Spleen (tissue), 7 donors: Measurements from ENCODE around the gene MYO15A.

Experiments
- POLR2A ChIP-seq, 3 donors: fragments of 450-650 bp; IDR thresholded peaks; one replicate each; pipeline ENCODE4 v1.5.1; 2017; ENCODE audit warnings: antibody characterized with exemption in 3 of 3, mild to moderate bottlenecking in 1 of 3
- TF ChIP-seq, protein P1 (sequence below), 11 experiments: fragments of 200-600 bp in 7 of 11; fragments of 450-650 bp in 4 of 11; sonication (generic) in 4 of 11; IDR thresholded peaks in 8 of 11; conservative IDR thresholded peaks in 3 of 11; 1 replicate in 7 of 11; 2 replicates in 4 of 11; pipeline versions ENCODE4 v1.4.0 to v1.8.0; 2016 to 2021; ENCODE audit warnings: antibody characterized with exemption in 11 of 11, inconsistent platforms in 4 of 11, mild to moderate bottlenecking in 1 of 11
- donor health status: DM: no; HTN: no; CAD: no; lungs with moderate emphysema.
- donor health status: DM: no; HTN: no; CAD: no.
- donor health status: DM: no; HTN: no; CAD: no.

DNA sequence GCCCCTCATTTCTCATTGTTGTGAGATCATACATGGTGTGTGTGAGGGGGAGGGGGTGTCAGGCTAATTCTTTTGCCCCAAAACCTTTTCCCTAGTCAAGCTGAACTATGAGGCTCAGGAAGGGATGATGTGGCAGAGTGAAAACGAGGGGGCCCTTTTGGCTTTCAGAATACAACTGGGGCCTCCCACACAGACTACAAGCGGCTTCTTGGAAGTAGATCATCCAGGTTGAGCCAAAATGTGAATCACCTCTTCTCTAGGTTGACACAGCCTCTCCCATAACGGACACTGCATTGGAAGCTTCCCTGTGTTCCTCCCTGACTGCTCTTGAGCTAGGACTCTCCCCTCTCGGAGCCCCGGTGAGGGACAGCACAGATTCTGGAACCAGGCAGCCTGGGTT, 72.8 kb downstream of the MYO15A start:
- TF ChIP-seq, protein P1, sequence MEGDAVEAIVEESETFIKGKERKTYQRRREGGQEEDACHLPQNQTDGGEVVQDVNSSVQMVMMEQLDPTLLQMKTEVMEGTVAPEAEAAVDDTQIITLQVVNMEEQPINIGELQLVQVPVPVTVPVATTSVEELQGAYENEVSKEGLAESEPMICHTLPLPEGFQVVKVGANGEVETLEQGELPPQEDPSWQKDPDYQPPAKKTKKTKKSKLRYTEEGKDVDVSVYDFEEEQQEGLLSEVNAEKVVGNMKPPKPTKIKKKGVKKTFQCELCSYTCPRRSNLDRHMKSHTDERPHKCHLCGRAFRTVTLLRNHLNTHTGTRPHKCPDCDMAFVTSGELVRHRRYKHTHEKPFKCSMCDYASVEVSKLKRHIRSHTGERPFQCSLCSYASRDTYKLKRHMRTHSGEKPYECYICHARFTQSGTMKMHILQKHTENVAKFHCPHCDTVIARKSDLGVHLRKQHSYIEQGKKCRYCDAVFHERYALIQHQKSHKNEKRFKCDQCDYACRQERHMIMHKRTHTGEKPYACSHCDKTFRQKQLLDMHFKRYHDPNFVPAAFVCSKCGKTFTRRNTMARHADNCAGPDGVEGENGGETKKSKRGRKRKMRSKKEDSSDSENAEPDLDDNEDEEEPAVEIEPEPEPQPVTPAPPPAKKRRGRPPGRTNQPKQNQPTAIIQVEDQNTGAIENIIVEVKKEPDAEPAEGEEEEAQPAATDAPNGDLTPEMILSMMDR (IDR thresholded peaks at IDR 0.05 in 8 of 11, conservative IDR thresholded peaks at IDR 0.05 in 3 of 11) = no peak
- TF ChIP-seq POLR2A (IDR thresholded peaks at IDR 0.05) = no peak
